AG04449 (cell line): ENCODE results near the gene ITIH1.

Experiments used
- CTCF ChIA-PET: fragments of 350-600 bp; formaldehyde crosslinking; extraction: SDS; loops from one replicate; lab custom pipeline; 2021; ENCODE audit warnings: antibody characterized with exemption; lab: Yijun Ruan, JAX
- POLR2A ChIA-PET: fragments of 400-600, 350-600 bp; formaldehyde crosslinking; extraction: SDS; loops from one replicate; lab custom pipeline; 2020; ENCODE audit warnings: antibody characterized with exemption, inconsistent platforms; lab: Yijun Ruan, JAX
- DNase-seq: peaks from one replicate; pipeline ENCODE4 v3.0.0-alpha.2; 2010; ENCODE audit warnings: low read depth, low spot score
- H3K4me3 ChIP-seq: 2 replicates; pipeline ENCODE4 v1.5.1; 2011; ENCODE audit warnings: low read depth, mild to moderate bottlenecking, control low read depth, low read length
- CTCF ChIP-seq: IDR thresholded peaks from one replicate; pipeline ENCODE4 v1.5.1; 2011; ENCODE audit warnings: mild to moderate bottlenecking, moderate library complexity, low read length, control low read depth, inconsistent platforms; ENCODE audit not compliant: insufficient read depth; ENCODE audit errors: missing control alignments

Gene ITIH1

GRCh38 chr3:52831500-52832301, 54.3 kb downstream of the ITIH1 start:
- no peak for DNase-seq
- CTCF ChIA-PET, result interaction anchor here (0.7 kb wide), 1 partner anchor 15 kb away, joined by 3 read pairs; no protein-coding TSS in a partner anchor
- H3K4me3 ChIP-seq, result no peak overlapping the region
- no peak for TF ChIP-seq CTCF
- POLR2A ChIA-PET, result no interaction called here

GRCh38 chr3:52833202-52833601, 55.8 kb downstream of the ITIH1 start:
- ChIA-PET CTCF (interaction anchor here (1.0 kb wide), 1 partner anchor 12 kb away, joined by 3 read pairs; no protein-coding TSS in a partner anchor), POLR2A (no interaction called here)
- no peak for TF ChIP-seq CTCF
- H3K4me3 ChIP-seq, result no peak overlapping the region
- no peak for DNase-seq

- no peak within 1 kb of the TSS for H3K4me3 ChIP-seq
- ChIA-PET CTCF (interaction anchor here (1.4 to 1.6 kb wide), 2 partner anchors 13 to 14 kb away, joined by 5 to 8 read pairs; no protein-coding TSS in a partner anchor), POLR2A (no interaction called here)
- DNase-seq, result no peak
- no peak for TF ChIP-seq CTCF
Measured at GRCh38 chr3:52834871-52835501, 57.6 kb downstream of the ITIH1 start, which contains the start of gene MUSTN1. MUSTN1 (minus strand) TSS chr3:52835019; CDS start chr3:52834948, 71 bp downstream.

GRCh38 chr3:52835766-52836470, 58.5 kb downstream of the ITIH1 start:
- ChIA-PET POLR2A (no interaction called here), CTCF (no interaction called here)
- TF ChIP-seq CTCF, result no peak
- DNase-seq, result no peak
- no peak overlapping the region for H3K4me3 ChIP-seq

GRCh38 chr3:52836471-52836845, 59.1 kb downstream of the ITIH1 start:
- POLR2A ChIA-PET, result interaction anchor here (0.6 kb wide), 1 partner anchor 342 kb away, joined by 3 read pairs; no protein-coding TSS in a partner anchor
- CTCF ChIA-PET, result interaction anchor here (0.8 kb wide), 1 partner anchor 16 kb away, joined by 3 read pairs; no protein-coding TSS in a partner anchor
- H3K4me3 ChIP-seq, result no peak overlapping the region
- no peak for DNase-seq
- TF ChIP-seq CTCF, result no peak
